ENCODE data around the gene RPTN. TPM values are rescaled to one million over a fixed set of nuclear protein-coding genes. Genes with fewer than 3 reads are reported as not detected.

Gene RPTN
- total RNA-seq, 1 experiment from 2014 or later, result not detected

GRCh38 chr1:152107984-152108881, 50.8 kb downstream of the RPTN start:
- ChIA-PET RAD21 (ENCODE audit: low non-redundant PET in 1 of 2, low total read pairs in 2 of 2, uncharacterized antibody in 2 of 2, unreplicated experiment in 2 of 2) (interaction anchor here in 1 of 2 experiments (0.8 kb wide), 1 partner anchor 80 kb away, joined by 4 read pairs; no protein-coding TSS in a partner anchor), CTCF (interaction anchor here (0.6 to 2.5 kb wide), 3 partner anchors 10 to 78 kb away, joined by 3 to 7 read pairs (median 4); no protein-coding TSS in a partner anchor), POLR2A (no interaction called here)
- ATAC-seq (peak; percentile 55; the same call in 1 of the 2 replicates), DNase-seq (ENCODE audit: low read depth, low spot score) (peak; percentile 63)
- peaks cover 20 to 50% of the 10 kb centered on the region in 2 experiments for H3K4me1 ChIP-seq (ENCODE audit: control insufficient read depth in 1 of 2, insufficient read depth in 2 of 2, low read length in 2 of 2)
- no peaks in the 10 kb centered on the region for H3K9me3 ChIP-seq (ENCODE audit: control insufficient read depth in 1 of 2, insufficient read depth in 1 of 2, low read depth in 1 of 2, low read length in 2 of 2)
- H2AFZ ChIP-seq (ENCODE audit: low read depth, low read length, poor library complexity, severe bottlenecking), result peak overlapping the region; percentile 94
- H3K36me3 ChIP-seq (ENCODE audit: control insufficient read depth in 1 of 2, insufficient read depth in 2 of 2, low read length in 2 of 2), result no peaks in the 10 kb centered on the region
- H3K27ac ChIP-seq (ENCODE audit: low read depth, low read length), result peak overlapping the region; percentile 28
- peak overlapping the region; percentile 95 for H3K4me2 ChIP-seq (ENCODE audit: low read length)
- peaks cover 61% of the 10 kb centered on the region for H3K27me3 ChIP-seq (ENCODE audit: insufficient read depth, low read length)
- peak overlapping the region; percentile 45 to 64 for H3K4me3 ChIP-seq (replicated peaks in 1 of 2; ENCODE audit: low read depth in 1 of 2, low read length in 2 of 2)
- no TSS peak for BruUV-seq (replicated peaks)
- H4K20me1 ChIP-seq (ENCODE audit: insufficient read depth), result no peaks in the 10 kb centered on the region
- H3K79me2 ChIP-seq (ENCODE audit: insufficient read depth, low read length), result no peaks in the 10 kb centered on the region
- H3K9me2 ChIP-seq (ENCODE audit: insufficient read depth), result no peaks in the 10 kb centered on the region
- H3K9ac ChIP-seq (ENCODE audit: low read length), result peak overlapping the region; percentile 10; the same call in 1 of the 2 replicates
- TF ChIP-seq ELF1 (IDR thresholded peaks at IDR 0.05; ENCODE audit: borderline replicate concordance, low read depth), result peak; percentile 24; the same call in 1 of the 2 replicates
- no peak for TF ChIP-seq EZH2phosphoT487 (IDR thresholded peaks at IDR 0.05; ENCODE audit: borderline replicate concordance)
- no peak for TF ChIP-seq ZNF274 (IDR thresholded peaks at IDR 0.05; ENCODE audit: low read depth, low read length)
- TF ChIP-seq POLR2AphosphoS5 (IDR thresholded peaks at IDR 0.05; ENCODE audit: low read depth, low read length), result no peak
- 0 out of 6 replicates have a peak, but pooled peaks of 1 of the 3 experiments have one; percentile 4 for TF ChIP-seq CTCF (IDR thresholded peaks at IDR 0.05 in 2 of 3, conservative IDR thresholded peaks at IDR 0.05 in 1 of 3; ENCODE audit: borderline replicate concordance in 1 of 3, insufficient read depth in 1 of 3, low read depth in 2 of 3, low read length in 2 of 3)
- TF ChIP-seq MAX (IDR thresholded peaks at IDR 0.05), result peak; percentile 74
- no peak for TF ChIP-seq REST (IDR thresholded peaks at IDR 0.05; ENCODE audit: low read depth)
- peak; percentile 26 for TF ChIP-seq TCF7L2 (IDR thresholded peaks at IDR 0.05; ENCODE audit: borderline replicate concordance, extremely low read depth, insufficient read depth, insufficient read length)
- peak; percentile 7; the same call in 1 of the 2 replicates for TF ChIP-seq CBX3 (IDR thresholded peaks at IDR 0.05; ENCODE audit: low read depth)
- TF ChIP-seq SP1 (IDR thresholded peaks at IDR 0.05; ENCODE audit: low read depth), result 0 out of 2 replicates have a peak, but pooled peaks have one; percentile 11
- intact Hi-C loops (cut with micrococcal nuclease), result no loop called here
